ENCODE data around the gene DIAPH2. TPM values are rescaled to one million over a fixed set of nuclear protein-coding genes. Genes with fewer than 3 reads are reported as not detected.

Gene DIAPH2
- total RNA-seq, 1 experiment from 2014 or later, result 15.9 TPM

GRCh38 chrX:97268182-97268680 lies 583.6 kb downstream of the DIAPH2 start:
- Mint-ChIP-seq H3K36me3 (no peaks in the 10 kb centered on the region), H3K9me3 (no peaks in the 10 kb centered on the region), H3K27ac (peak overlapping the region; percentile 32; the same call in 1 of the 2 replicates), H3K4me1 (peaks cover 25% of the 10 kb centered on the region), H3K4me3 (no peak overlapping the region), H3K27me3 (ENCODE audit: low read depth) (no peaks in the 10 kb centered on the region)
- DNase-seq (ENCODE audit: low spot score) (no peak), ATAC-seq (no peak)
- ChIA-PET POLR2A (no interaction called here), CTCF (no interaction called here)
- TF ChIP-seq HMGA2 (CRISPR knock-in tag; IDR thresholded peaks at IDR 0.05), result no peak
- no peak for TF ChIP-seq CREM (CRISPR knock-in tag; IDR thresholded peaks at IDR 0.05)
- TF ChIP-seq, protein P1, sequence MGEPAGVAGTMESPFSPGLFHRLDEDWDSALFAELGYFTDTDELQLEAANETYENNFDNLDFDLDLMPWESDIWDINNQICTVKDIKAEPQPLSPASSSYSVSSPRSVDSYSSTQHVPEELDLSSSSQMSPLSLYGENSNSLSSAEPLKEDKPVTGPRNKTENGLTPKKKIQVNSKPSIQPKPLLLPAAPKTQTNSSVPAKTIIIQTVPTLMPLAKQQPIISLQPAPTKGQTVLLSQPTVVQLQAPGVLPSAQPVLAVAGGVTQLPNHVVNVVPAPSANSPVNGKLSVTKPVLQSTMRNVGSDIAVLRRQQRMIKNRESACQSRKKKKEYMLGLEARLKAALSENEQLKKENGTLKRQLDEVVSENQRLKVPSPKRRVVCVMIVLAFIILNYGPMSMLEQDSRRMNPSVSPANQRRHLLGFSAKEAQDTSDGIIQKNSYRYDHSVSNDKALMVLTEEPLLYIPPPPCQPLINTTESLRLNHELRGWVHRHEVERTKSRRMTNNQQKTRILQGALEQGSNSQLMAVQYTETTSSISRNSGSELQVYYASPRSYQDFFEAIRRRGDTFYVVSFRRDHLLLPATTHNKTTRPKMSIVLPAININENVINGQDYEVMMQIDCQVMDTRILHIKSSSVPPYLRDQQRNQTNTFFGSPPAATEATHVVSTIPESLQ (CRISPR knock-in tag; IDR thresholded peaks at IDR 0.05), result no peak
- TF ChIP-seq TEAD4 (CRISPR knock-in tag; IDR thresholded peaks at IDR 0.05), result no peak
- TF ChIP-seq ERG (CRISPR knock-in tag; IDR thresholded peaks at IDR 0.05), result no peak
- TF ChIP-seq ZNF121 (CRISPR knock-in tag; IDR thresholded peaks at IDR 0.05), result no peak
- no peak for TF ChIP-seq SOX15 (CRISPR knock-in tag; IDR thresholded peaks at IDR 0.05)
- TF ChIP-seq NFYB (CRISPR knock-in tag; conservative IDR thresholded peaks at IDR 0.05; ENCODE audit: low read depth), result no peak
- TF ChIP-seq ELF4 (CRISPR knock-in tag; IDR thresholded peaks at IDR 0.05; ENCODE audit: low read depth), result no peak
- no peak for TF ChIP-seq ZNF219 (CRISPR knock-in tag; IDR thresholded peaks at IDR 0.05; ENCODE audit: borderline replicate concordance)
- TF ChIP-seq ATF1 (CRISPR knock-in tag; IDR thresholded peaks at IDR 0.05), result no peak
- TF ChIP-seq ZSCAN18 (CRISPR knock-in tag; IDR thresholded peaks at IDR 0.05), result no peak
- TF ChIP-seq NR2C2 (CRISPR knock-in tag; IDR thresholded peaks at IDR 0.05), result no peak
- TF ChIP-seq PRRX2 (CRISPR knock-in tag; IDR thresholded peaks at IDR 0.05), result no peak
- TF ChIP-seq TCF7 (CRISPR knock-in tag; IDR thresholded peaks at IDR 0.05; ENCODE audit: low read depth), result no peak
- TF ChIP-seq SMAD3 (CRISPR knock-in tag; IDR thresholded peaks at IDR 0.05; ENCODE audit: borderline replicate concordance), result no peak

DNA sequence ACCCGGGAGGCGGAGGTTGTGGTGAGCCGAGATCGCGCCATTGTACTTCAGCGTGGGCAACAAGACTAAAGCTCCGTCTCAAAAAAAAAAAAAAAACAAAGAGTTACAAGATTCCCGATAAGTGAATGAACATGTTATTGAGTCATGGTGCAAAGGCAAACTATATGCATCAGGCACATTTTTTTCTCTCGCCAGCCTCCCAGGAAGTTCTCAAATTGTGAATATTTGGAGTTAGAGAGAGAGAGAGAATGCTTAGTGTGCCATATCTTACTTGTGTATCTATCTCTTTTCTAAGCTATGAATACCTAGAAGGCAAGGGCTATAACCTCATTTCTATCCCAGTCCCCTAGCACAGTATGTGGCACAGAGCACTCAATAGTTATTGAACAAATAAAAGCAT lies 599.9 kb downstream of the DIAPH2 start:
- DNase-seq (ENCODE audit: low spot score) (no peak), ATAC-seq (no peak)
- H3K4me1 Mint-ChIP-seq, result peaks cover 10% of the 10 kb centered on the region
- H3K36me3 Mint-ChIP-seq, result no peaks in the 10 kb centered on the region
- POLR2A ChIA-PET, result no interaction called here
- no peak overlapping the region for H3K27ac Mint-ChIP-seq
- no peak overlapping the region for H3K4me3 Mint-ChIP-seq
- no peaks in the 10 kb centered on the region for H3K9me3 Mint-ChIP-seq
- H3K27me3 Mint-ChIP-seq (ENCODE audit: low read depth), result no peaks in the 10 kb centered on the region
- CTCF ChIA-PET, result interaction anchor here (0.7 kb wide), 1 partner anchor 21 kb away, joined by 3 read pairs; no protein-coding TSS in a partner anchor
- TF ChIP-seq, protein P2, sequence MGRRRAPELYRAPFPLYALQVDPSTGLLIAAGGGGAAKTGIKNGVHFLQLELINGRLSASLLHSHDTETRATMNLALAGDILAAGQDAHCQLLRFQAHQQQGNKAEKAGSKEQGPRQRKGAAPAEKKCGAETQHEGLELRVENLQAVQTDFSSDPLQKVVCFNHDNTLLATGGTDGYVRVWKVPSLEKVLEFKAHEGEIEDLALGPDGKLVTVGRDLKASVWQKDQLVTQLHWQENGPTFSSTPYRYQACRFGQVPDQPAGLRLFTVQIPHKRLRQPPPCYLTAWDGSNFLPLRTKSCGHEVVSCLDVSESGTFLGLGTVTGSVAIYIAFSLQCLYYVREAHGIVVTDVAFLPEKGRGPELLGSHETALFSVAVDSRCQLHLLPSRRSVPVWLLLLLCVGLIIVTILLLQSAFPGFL (CRISPR knock-in tag; IDR thresholded peaks at IDR 0.05; ENCODE audit: borderline replicate concordance), result no peak
- TF ChIP-seq, protein P3, sequence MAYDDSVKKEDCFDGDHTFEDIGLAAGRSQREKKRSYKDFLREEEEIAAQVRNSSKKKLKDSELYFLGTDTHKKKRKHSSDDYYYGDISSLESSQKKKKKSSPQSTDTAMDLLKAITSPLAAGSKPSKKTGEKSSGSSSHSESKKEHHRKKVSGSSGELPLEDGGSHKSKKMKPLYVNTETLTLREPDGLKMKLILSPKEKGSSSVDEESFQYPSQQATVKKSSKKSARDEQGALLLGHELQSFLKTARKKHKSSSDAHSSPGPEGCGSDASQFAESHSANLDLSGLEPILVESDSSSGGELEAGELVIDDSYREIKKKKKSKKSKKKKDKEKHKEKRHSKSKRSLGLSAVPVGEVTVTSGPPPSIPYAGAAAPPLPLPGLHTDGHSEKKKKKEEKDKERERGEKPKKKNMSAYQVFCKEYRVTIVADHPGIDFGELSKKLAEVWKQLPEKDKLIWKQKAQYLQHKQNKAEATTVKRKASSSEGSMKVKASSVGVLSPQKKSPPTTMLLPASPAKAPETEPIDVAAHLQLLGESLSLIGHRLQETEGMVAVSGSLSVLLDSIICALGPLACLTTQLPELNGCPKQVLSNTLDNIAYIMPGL (CRISPR knock-in tag; IDR thresholded peaks at IDR 0.05), result no peak
- TF ChIP-seq RORB (CRISPR knock-in tag; IDR thresholded peaks at IDR 0.05), result no peak
- no peak for TF ChIP-seq ATF3 (CRISPR knock-in tag; conservative IDR thresholded peaks at IDR 0.05)
- TF ChIP-seq ZNF416 (CRISPR knock-in tag; IDR thresholded peaks at IDR 0.05), result no peak
- TF ChIP-seq ZNF263 (CRISPR knock-in tag; IDR thresholded peaks at IDR 0.05; ENCODE audit: low read depth), result no peak
- no peak for TF ChIP-seq TP53 (CRISPR knock-in tag; IDR thresholded peaks at IDR 0.05)
- TF ChIP-seq, protein P4, sequence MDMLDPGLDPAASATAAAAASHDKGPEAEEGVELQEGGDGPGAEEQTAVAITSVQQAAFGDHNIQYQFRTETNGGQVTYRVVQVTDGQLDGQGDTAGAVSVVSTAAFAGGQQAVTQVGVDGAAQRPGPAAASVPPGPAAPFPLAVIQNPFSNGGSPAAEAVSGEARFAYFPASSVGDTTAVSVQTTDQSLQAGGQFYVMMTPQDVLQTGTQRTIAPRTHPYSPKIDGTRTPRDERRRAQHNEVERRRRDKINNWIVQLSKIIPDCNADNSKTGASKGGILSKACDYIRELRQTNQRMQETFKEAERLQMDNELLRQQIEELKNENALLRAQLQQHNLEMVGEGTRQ (CRISPR knock-in tag; IDR thresholded peaks at IDR 0.05), result no peak
- no peak for TF ChIP-seq NR2C2 (CRISPR knock-in tag; IDR thresholded peaks at IDR 0.05)
- TF ChIP-seq GTF2I (CRISPR knock-in tag; conservative IDR thresholded peaks at IDR 0.05), result no peak
- TF ChIP-seq JUN (CRISPR knock-in tag; IDR thresholded peaks at IDR 0.05), result no peak
- TF ChIP-seq KAT7 (CRISPR knock-in tag; IDR thresholded peaks at IDR 0.05; ENCODE audit: borderline replicate concordance), result no peak
- TF ChIP-seq, protein P5, sequence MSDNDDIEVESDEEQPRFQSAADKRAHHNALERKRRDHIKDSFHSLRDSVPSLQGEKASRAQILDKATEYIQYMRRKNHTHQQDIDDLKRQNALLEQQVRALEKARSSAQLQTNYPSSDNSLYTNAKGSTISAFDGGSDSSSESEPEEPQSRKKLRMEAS (CRISPR knock-in tag; IDR thresholded peaks at IDR 0.05), result no peak
- no peak for TF ChIP-seq JAZF1 (CRISPR knock-in tag; IDR thresholded peaks at IDR 0.05)
